Small intestine (tissue), 7 donors: Measurements from ENCODE around the gene DTNBP1. TPM values are rescaled to one million over a fixed set of nuclear protein-coding genes. Genes with fewer than 3 reads are reported as not detected.

ENCODE experiments used
- DNase-seq, 2 donors: peaks; one replicate each; pipeline versions ENCODE4 v3.0.0 to v3.0.0-alpha.2; 2013
- FAIRE-seq: peaks from 2 replicates; lab custom pipeline; 2012; peaks lifted over from hg19 to GRCh38; lab: Jason Lieb, UNC
- H3K27ac ChIP-seq, 3 donors: one replicate each; pipeline ENCODE4 v1.5.1; 2013; ENCODE audit warnings: low read length in 2 of 3, mild to moderate bottlenecking in 2 of 3, control low read depth in 1 of 3, inconsistent platforms in 1 of 3, low read depth in 1 of 3, moderate library complexity in 1 of 3
- H3K27me3 ChIP-seq, 3 donors: one replicate each; pipeline ENCODE4 v1.6.1; 2013; ENCODE audit warnings: low read length in 3 of 3, inconsistent platforms in 1 of 3; ENCODE audit not compliant: control insufficient read depth in 3 of 3, insufficient read depth in 3 of 3
- H3K36me3 ChIP-seq, 3 donors: one replicate each; pipeline ENCODE4 v1.6.1; 2013; ENCODE audit warnings: low read length in 3 of 3, inconsistent platforms in 1 of 3, low read depth in 1 of 3, mild to moderate bottlenecking in 1 of 3, moderate library complexity in 1 of 3; ENCODE audit not compliant: control insufficient read depth in 3 of 3, insufficient read depth in 2 of 3
- H3K4me1 ChIP-seq, 3 donors: one replicate each; pipeline ENCODE4 v1.6.1; 2013; ENCODE audit warnings: low read length in 2 of 3, inconsistent platforms in 1 of 3, low read depth in 1 of 3, mild to moderate bottlenecking in 1 of 3, moderate library complexity in 1 of 3; ENCODE audit not compliant: control insufficient read depth in 3 of 3, insufficient read depth in 2 of 3
- H3K4me3 ChIP-seq, 3 donors: one replicate each; pipeline ENCODE4 v1.5.1; 2013; ENCODE audit warnings: low read length in 3 of 3, control low read depth in 1 of 3, inconsistent platforms in 1 of 3, low read depth in 1 of 3, mild to moderate bottlenecking in 1 of 3, moderate library complexity in 1 of 3
- H3K9me3 ChIP-seq, 2 donors: one replicate each; pipeline ENCODE4 v1.6.1; 2013; ENCODE audit warnings: low read depth in 1 of 2, low read length in 1 of 2; ENCODE audit not compliant: control insufficient read depth in 2 of 2, insufficient read depth in 1 of 2
- WGBS, 3 donors: extraction: QIAGEN DNeasy Blood & Tissue Kit; methylation state at CpG; one replicate each; pipeline ENCODE4 v1.1.7; 2013; 5-methylcytosine and 5-hydroxymethylcytosine counted together
- polyA plus RNA-seq, 4 donors: library from polyadenylated mRNA; stranded (reverse) in 3 of 4; unstranded in 1 of 4; fragments of 200-250 nt in 3 of 4; fragments of 120-200 nt in 1 of 4; gene quantifications; one replicate each; pipeline versions ENCODE4 v1.2.1 to v1.2.3, GENCODE V29; 2013
- donor health status: healthy with polysubstance abuse.
- donor health status: control.
- donor health status: control.
- donor health status: Bipolar disorder and iron deficiency.
- donor health status: healthy.

DTNBP1 gene
- polyA plus RNA-seq, 4 donors = 12.7 to 22.0 (median 18.7) TPM

GRCh38 chr6:15690510-15690909 lies 27.7 kb upstream of the DTNBP1 start:
- H3K4me3 ChIP-seq = no peak overlapping the region
- DNase-seq (peak; percentile 60 to 61), FAIRE-seq (no peak)
- no peaks in the 10 kb centered on the region for H3K27me3 ChIP-seq
- H3K36me3 ChIP-seq = no peaks in the 10 kb centered on the region
- peak overlapping the region; percentile 24 to 69 (median 63) for H3K27ac ChIP-seq
- H3K4me1 ChIP-seq = peaks cover under 1 to 16% (median 4%) of the 10 kb centered on the region in 3 donors
- H3K9me3 ChIP-seq = no peaks in the 10 kb centered on the region

- peak overlapping the region; percentile 24 to 69 (median 63) for H3K27ac ChIP-seq
- 50 to 55% (median 51%) methylated on average over 5 of the region's 5 CpGs for WGBS, 3 donors
- no peaks in the 10 kb centered on the region for H3K27me3 ChIP-seq
- H3K4me1 ChIP-seq = peaks cover 2 to 19% (median 4%) of the 10 kb centered on the region in 3 donors
- no peak for FAIRE-seq
- H3K9me3 ChIP-seq = no peaks in the 10 kb centered on the region
- H3K36me3 ChIP-seq = no peaks in the 10 kb centered on the region
- no peak overlapping the region for H3K4me3 ChIP-seq
- no peak for DNase-seq
Measured at GRCh38 chr6:15689586-15690482, 27.0 kb upstream of the DTNBP1 start.

GRCh38 chr6:15685619-15686018 lies 22.8 kb upstream of the DTNBP1 start:
- H3K27me3 ChIP-seq = no peaks in the 10 kb centered on the region
- H3K9me3 ChIP-seq = peaks cover 0 to 6% of the 10 kb centered on the region in 2 donors
- DNase-seq (peak; percentile 73), FAIRE-seq (no peak)
- no peaks in the 10 kb centered on the region for H3K36me3 ChIP-seq
- peaks cover 2 to 28% (median 8%) of the 10 kb centered on the region in 3 donors for H3K4me1 ChIP-seq
- H3K4me3 ChIP-seq = no peak overlapping the region
- H3K27ac ChIP-seq = peak overlapping the region in 1 of 3 donors; percentile 35

GRCh38 chr6:15682965-15683822 lies 20.4 kb upstream of the DTNBP1 start:
- DNase-seq = peak; percentile 70 to 78
- 16 to 62% (median 33%) methylated on average over 7 of the region's 7 CpGs for WGBS, 3 donors
- peak overlapping the region in 1 of 3 donors; percentile 54 for H3K27ac ChIP-seq
- no peak overlapping the region for H3K4me3 ChIP-seq
- H3K4me1 ChIP-seq = peaks cover 3 to 30% (median 5%) of the 10 kb centered on the region in 3 donors
- no peaks in the 10 kb centered on the region for H3K27me3 ChIP-seq
- H3K9me3 ChIP-seq = peaks cover 0 to 6% of the 10 kb centered on the region in 2 donors
- no peaks in the 10 kb centered on the region for H3K36me3 ChIP-seq
- no peak for FAIRE-seq

GRCh38 chr6:15681946-15682345 lies 19.1 kb upstream of the DTNBP1 start:
- FAIRE-seq (no peak), DNase-seq (no peak)
- Histone ChIP-seq H3K27ac (no peak overlapping the region), H3K27me3 (no peaks in the 10 kb centered on the region), H3K9me3 (peaks cover 0 to 6% of the 10 kb centered on the region in 2 donors), H3K4me3 (no peak overlapping the region), H3K4me1 (peaks cover 3 to 30% (median 5%) of the 10 kb centered on the region in 3 donors), H3K36me3 (no peaks in the 10 kb centered on the region)
- 87 to 92% (median 88%) methylated on average over 1 of the region's 1 CpG for WGBS, 3 donors

GRCh38 chr6:15678514-15678913 lies 15.7 kb upstream of the DTNBP1 start:
- H3K27ac ChIP-seq = no peak overlapping the region
- H3K36me3 ChIP-seq = no peaks in the 10 kb centered on the region
- H3K27me3 ChIP-seq = no peaks in the 10 kb centered on the region
- DNase-seq (no peak), FAIRE-seq (no peak)
- no peak overlapping the region for H3K4me3 ChIP-seq
- H3K4me1 ChIP-seq = peaks cover 4 to 32% (median 5%) of the 10 kb centered on the region in 3 donors
- peaks cover 0 to 6% of the 10 kb centered on the region in 2 donors for H3K9me3 ChIP-seq

- 87 to 96% (median 95%) methylated on average over 6 of the region's 6 CpGs for WGBS, 3 donors
- no peak overlapping the region for H3K4me3 ChIP-seq
- FAIRE-seq = no peak
Measured at GRCh38 chr6:15677822-15678221, 15.0 kb upstream of the DTNBP1 start.

GRCh38 chr6:15675536-15676220 lies 12.8 kb upstream of the DTNBP1 start:
- H3K27ac ChIP-seq = no peak overlapping the region
- H3K27me3 ChIP-seq = no peaks in the 10 kb centered on the region
- WGBS, 3 donors = 49 to 62% (median 55%) methylated on average over 3 of the region's 3 CpGs
- DNase-seq (peak; percentile 40 to 41), FAIRE-seq (no peak)
- H3K9me3 ChIP-seq = no peaks in the 10 kb centered on the region
- no peaks in the 10 kb centered on the region for H3K36me3 ChIP-seq
- no peak overlapping the region for H3K4me3 ChIP-seq
- peaks cover 0 to 25% (median 4%) of the 10 kb centered on the region in 3 donors for H3K4me1 ChIP-seq

More at GRCh38 chr6:15677822-15678221, 15.0 kb upstream of the DTNBP1 start:
- no peaks in the 10 kb centered on the region for H3K36me3 ChIP-seq
- no peak for DNase-seq
- H3K9me3 ChIP-seq = peaks cover 0 to under 1% of the 10 kb centered on the region in 2 donors
- H3K4me1 ChIP-seq = peaks cover 4 to 26% (median 4%) of the 10 kb centered on the region in 3 donors
- no peaks in the 10 kb centered on the region for H3K27me3 ChIP-seq
- no peak overlapping the region for H3K27ac ChIP-seq
